NCI-H446 (cell line): ENCODE data around the gene TRAP1.
A peak's percentile ranks its signal among the peaks of the same experiment; 100 is the strongest.

ENCODE experiments used
- DNase-seq, 2 experiments: peaks; one replicate each; lab custom pipeline; 2025; lab: John Stamatoyannopoulos, UW

The TRAP1 gene

DNA sequence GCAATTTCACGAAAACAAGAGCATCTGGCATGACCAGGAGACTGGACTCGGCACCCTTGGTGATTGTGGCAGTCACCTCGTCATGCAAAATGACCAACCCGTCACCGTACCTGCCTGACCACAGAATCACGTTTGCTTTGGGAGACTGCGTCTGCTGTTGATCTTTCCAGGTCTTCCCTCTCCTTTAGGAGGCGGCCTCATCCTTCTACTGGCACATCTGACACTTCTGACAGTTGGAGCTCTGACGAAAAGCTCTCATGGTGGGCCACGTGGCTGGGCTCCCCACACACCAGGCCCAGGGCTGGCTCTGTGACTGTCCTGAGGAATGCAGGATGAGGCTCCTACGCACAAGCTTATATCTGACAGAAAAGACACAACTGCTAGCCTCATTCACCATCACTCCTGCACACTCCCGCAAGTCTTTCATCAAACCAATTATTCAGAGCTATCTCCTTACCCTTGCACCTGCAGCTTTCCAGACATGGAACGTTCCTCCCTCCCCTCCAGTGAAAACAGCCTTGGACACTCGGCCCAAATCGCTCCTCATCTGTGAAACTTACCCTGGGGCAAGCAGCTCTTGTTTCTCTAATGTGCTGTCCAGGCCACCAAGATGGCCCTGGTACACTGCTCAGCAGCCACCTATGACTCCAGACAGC lies 3.6 kb downstream of the TRAP1 start:
- DNase-seq: no peak

GRCh38 chr16:3712861-3713372 lies 4.4 kb downstream of the TRAP1 start:
- DNase-seq: no peak

DNA sequence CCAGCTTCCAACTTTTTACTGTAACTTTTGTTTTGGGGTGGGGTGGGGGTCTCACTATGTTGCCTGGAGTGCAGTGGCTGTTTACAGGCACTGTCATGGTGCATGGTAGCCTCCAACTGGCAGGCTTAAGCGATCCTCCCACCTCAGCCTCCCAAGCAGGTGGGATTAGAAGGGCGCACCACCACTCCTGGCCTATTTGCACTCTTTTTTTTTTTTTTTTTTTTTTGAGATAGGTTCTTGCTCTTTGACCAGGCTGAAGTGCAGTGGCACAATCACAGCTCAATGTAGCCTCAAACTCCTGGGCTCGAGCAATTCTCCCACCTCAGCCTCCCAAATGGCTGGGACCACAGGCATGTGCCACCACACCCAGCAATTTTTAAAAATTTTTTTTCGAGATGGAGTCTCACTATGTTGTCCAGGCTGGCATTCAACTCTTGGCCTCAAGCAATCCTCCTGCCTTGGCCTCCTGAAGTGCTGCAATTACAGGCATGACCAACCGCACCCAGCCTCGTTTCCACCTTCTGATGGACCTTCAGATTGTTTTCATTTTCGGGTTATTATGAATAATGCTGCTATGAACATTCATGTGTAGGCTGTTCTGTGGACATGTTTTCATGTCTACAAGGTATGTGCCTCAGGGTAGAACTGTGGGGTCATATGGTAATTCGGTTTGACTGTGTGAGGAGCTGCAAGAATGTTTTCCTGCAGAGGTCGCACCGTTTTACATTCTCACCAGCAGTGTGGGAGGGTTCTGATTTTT lies 10.9 kb downstream of the TRAP1 start:
- no peak for DNase-seq

DNA sequence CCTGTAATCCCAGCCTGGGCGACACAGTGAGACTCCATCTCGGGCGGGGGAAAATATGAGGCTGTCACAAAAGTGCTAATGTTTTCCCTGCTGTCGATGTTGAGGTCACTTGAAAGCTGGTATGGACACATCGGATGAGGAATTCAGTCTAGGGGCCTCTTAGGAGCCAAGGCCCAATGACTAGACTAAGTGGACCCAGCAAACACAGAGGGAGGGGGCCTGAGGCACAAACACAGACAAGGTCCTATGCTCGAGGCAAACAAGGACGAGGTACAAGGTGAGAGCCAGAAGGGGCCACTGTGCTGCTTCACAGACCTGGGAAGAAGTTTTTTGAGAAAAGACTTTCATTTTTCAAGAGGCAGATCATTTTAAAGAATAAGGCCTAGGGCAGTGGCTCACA lies 15.2 kb downstream of the TRAP1 start:
- DNase-seq: no peak

GRCh38 chr16:3701531-3701930 lies 15.8 kb downstream of the TRAP1 start:
- no peak for DNase-seq

DNA sequence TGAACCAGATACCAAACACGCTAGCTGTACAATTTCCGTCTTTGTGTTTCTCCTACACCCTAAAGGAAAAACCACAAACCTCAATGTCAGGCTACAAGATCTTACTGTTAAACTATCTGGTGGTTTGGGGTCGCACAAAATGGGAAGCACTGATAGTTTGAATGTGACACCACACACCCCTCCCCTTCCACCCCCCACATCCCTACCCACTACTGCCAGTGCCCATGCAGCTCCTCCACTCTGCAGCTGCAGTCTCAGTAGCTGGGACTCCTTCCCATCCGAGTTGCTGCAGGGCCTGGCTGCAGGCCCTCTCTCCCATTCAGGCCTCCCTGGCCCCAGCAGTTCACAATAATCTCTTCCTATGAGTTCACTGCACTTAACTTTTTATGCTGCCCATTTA lies 18.4 kb downstream of the TRAP1 start:
- no peak for DNase-seq

GRCh38 chr16:3696425-3697218 lies 20.7 kb downstream of the TRAP1 start:
- DNase-seq: no peak

- no peak for DNase-seq
These were observed 21.5 kb downstream of the TRAP1 start for GRCh38 chr16:3695610-3696369.

DNA sequence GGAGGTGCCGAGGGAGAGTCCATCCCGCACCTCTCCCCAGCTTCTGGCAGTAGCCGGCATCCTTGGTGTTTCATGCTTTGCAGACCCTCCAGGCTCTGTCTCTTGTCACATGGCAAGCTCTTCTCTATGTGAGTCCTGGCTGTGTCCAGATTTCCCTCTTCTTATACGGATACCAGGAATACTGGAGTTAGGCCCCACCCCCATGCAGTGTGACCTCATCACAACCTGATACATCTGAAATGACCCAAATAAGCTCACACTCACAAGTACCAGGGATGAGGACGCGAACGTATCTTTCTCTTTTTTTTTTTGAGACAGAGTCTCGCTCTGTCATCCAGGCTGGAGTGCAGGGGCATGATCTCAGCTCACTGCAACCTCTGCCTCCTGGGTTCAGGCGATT lies 23.3 kb downstream of the TRAP1 start:
- DNase-seq: no peak

GRCh38 chr16:3691761-3692160 lies 25.6 kb downstream of the TRAP1 start:
- no peak for DNase-seq

DNA sequence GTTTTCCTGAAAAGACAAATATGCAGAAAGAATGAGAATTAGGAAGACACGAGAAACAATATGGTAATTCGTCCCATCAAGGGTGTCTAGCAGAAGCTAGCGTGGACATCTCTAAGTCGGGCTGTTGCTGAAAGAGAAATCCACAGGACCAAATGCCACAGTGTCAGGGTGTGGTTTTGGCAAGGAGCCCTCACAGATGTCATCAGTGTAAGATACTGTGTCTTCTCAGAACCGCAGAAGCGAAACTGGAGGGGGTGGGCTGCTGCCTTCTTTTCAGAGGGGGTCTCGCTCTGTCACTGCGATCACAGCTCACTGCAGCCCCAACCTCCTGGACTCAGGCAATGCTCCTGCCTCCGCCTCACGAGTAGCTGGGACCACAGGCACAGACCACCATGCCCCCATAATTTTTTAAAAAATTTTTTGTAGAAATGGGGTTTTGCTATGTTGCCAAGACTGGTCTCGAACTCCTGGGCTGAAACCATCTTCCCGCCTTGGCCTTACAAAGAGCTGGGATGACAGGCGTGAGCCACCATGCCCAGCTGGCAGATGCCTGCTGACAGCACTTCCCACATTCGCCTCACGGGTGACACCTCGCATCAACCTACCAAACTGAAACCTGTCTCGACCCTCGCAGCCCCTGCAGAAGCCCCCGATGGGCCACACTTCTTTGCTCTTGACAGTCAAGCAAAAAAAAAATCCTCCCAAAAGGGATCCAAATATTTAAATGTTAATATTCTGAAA lies 26.2 kb downstream of the TRAP1 start:
- DNase-seq: no peak

DNA sequence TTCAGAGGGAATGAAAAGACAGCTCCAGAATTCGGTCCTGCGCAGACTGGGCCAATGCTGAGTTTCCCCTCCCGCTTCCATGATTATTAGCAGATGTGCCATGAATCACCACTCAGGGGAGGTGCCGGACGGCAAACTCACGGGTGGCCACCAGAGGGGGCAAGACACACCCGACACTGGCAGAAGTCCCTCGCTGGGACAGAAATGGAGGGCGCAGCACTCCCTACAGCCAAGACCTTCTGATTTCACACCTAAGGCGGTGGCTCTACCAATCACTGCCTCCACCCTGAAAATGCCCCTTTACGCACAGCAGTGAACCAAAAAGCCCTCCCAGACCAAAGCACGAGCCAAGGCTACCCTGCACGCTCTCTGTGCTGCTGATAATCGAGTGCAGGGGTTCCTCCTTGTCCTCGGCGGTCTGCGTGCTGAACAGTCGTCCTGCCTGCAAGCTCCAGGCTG lies 26.8 kb downstream of the TRAP1 start:
- DNase-seq: peak; percentile 47 to 90

GRCh38 chr16:3689731-3690130 lies 27.6 kb downstream of the TRAP1 start:
- no peak for DNase-seq

DNA sequence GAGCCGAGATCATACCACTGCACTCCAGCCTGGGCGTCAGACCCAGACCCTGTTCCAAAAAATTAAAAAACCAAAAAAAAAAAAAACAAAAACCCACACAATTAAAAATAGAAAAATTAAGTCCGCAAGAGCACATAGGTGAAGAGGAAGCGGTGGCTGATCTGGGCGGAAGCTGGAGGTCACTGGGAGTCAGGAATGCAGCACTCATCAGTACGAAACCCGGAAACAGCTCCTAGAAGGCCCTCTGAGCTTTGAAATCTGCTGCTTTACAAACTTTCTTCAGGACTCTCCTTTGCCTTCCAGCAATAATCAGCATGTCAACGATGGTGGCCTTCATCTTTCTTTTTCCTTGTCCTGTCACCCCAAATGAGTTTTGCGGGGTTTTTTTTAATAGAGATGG lies 29.5 kb downstream of the TRAP1 start:
- DNase-seq: no peak

DNA sequence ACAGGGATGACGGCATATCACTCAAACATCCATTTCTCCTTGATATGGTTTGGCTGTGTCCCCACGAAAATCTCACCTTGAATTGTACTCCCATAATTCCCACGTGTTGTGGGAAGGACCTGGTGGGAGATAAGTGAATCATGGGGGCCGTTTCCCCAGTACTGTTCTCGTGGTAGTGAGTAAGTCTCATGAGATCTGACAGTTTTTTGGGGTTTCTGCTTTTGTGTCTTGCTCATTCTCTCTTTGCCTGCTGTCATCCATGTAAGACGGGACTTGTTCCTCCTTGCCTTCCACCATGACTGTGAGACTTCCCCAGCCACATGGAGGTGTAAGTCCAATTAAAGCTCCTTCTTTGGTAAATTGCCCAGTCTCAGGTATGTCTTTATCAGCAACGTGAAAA lies 30.3 kb downstream of the TRAP1 start:
- DNase-seq: no peak

- DNase-seq: peak in 1 of 2 experiments; percentile 41
These were observed 36.1 kb downstream of the TRAP1 start for GRCh38 chr16:3681206-3681605.

- no peak for DNase-seq
These were observed 39.3 kb downstream of the TRAP1 start for GRCh38 chr16:3677994-3678393.

GRCh38 chr16:3675601-3676130 lies 41.7 kb downstream of the TRAP1 start:
- DNase-seq: no peak

- DNase-seq: no peak
These were observed 42.6 kb downstream of the TRAP1 start for GRCh38 chr16:3674513-3675295.
